Gastrocnemius medialis (tissue), 4 donors: ENCODE data around the gene DCAF11. TPM values are rescaled to one million over a fixed set of nuclear protein-coding genes. Genes with fewer than 3 reads are reported as not detected.
A peak's percentile ranks its signal among the peaks of the same experiment; 100 is the strongest.

Experiments used
- ATAC-seq, 2 donors: fragments of 150-250 bp; one replicate each; pipeline ENCODE4 v1.9.1; 2016
- DNase-seq, 2 donors: peaks; one replicate each; pipeline ENCODE4 v3.0.0-alpha.2; 2019
- H3K27ac ChIP-seq, 4 donors: fragments of 200-600 bp; sonication (generic); 1 replicate in 1 of 4; 2 replicates in 3 of 4; pipeline ENCODE4 v1.5.1; 2016 to 2018; ENCODE audit warnings: mild to moderate bottlenecking in 2 of 4, moderate library complexity in 1 of 4
- H3K27me3 ChIP-seq, 3 donors: fragments of 200-600 bp; sonication (generic) in 2 of 3; 1 replicate in 1 of 3; 2 replicates in 2 of 3; pipeline versions ENCODE4 v1.5.1 to v1.6.0; 2016 to 2019; ENCODE audit warnings: mild to moderate bottlenecking in 1 of 3, moderate library complexity in 1 of 3
- H3K36me3 ChIP-seq, 2 donors: fragments of 200-600 bp; sonication (generic) in 1 of 2; one replicate each; pipeline ENCODE4 v1.5.1; 2017 to 2018
- H3K4me1 ChIP-seq, 2 donors: fragments of 200-600 bp; sonication (generic) in 1 of 2; one replicate each; pipeline ENCODE4 v1.5.1; 2016 to 2017; ENCODE audit warnings: mild to moderate bottlenecking in 2 of 2
- H3K4me3 ChIP-seq, 4 donors: fragments of 200-600 bp; sonication (generic) in 3 of 4; 1 replicate in 1 of 4; 2 replicates in 3 of 4; pipeline ENCODE4 v1.5.1; 2016 to 2019; ENCODE audit warnings: mild to moderate bottlenecking in 2 of 4
- H3K9me3 ChIP-seq, 3 donors: fragments of 200-600 bp; sonication (generic) in 2 of 3; 1 replicate in 1 of 3; 2 replicates in 2 of 3; pipeline ENCODE4 v1.5.1; 2016 to 2019
- POLR2A ChIP-seq, 2 donors: fragments of 450-650 bp; IDR thresholded peaks; one replicate each; pipeline ENCODE4 v1.6.1; 2017; ENCODE audit warnings: antibody characterized with exemption in 2 of 2, mild to moderate bottlenecking in 2 of 2, moderate library complexity in 2 of 2
- in situ Hi-C, 4 donors: fragments of 200-750 bp; cut with MboI; loops; one replicate each; pipeline versions ENCODE4 v1.15.0 to v1.8.0; 2017; ENCODE audit warnings: low sequenced_read_pairs in 4 of 4
- intact Hi-C: fragments of 100-400 bp; cut with DNase I; formaldehyde crosslinking; loops from one replicate; pipeline ENCODE4 v1.15.1; 2023; ENCODE audit warnings: low total_unique reads
- total RNA-seq, 4 donors: library from RNA; depleted of rRNA; stranded (reverse); fragments of >200 nt; gene quantifications; one replicate each; pipeline versions ENCODE4 v1.1.0 to v1.2.3, GENCODE V29; 2016
- TF ChIP-seq, protein P1 (sequence below), 5 experiments: fragments of 450-650 bp in 3 of 5; fragments of 200-600 bp in 2 of 5; sonication (generic) in 2 of 5; IDR thresholded peaks in 4 of 5; conservative IDR thresholded peaks in 1 of 5; 1 replicate in 4 of 5; 2 replicates in 1 of 5; pipeline ENCODE4 v1.5.1; 2016 to 2019; ENCODE audit warnings: antibody characterized with exemption in 5 of 5, mild to moderate bottlenecking in 3 of 5, moderate library complexity in 3 of 5

DCAF11 gene
- total RNA-seq, 4 donors from 2014 or later: 52.4 to 113 (median 88.7) TPM

DNA sequence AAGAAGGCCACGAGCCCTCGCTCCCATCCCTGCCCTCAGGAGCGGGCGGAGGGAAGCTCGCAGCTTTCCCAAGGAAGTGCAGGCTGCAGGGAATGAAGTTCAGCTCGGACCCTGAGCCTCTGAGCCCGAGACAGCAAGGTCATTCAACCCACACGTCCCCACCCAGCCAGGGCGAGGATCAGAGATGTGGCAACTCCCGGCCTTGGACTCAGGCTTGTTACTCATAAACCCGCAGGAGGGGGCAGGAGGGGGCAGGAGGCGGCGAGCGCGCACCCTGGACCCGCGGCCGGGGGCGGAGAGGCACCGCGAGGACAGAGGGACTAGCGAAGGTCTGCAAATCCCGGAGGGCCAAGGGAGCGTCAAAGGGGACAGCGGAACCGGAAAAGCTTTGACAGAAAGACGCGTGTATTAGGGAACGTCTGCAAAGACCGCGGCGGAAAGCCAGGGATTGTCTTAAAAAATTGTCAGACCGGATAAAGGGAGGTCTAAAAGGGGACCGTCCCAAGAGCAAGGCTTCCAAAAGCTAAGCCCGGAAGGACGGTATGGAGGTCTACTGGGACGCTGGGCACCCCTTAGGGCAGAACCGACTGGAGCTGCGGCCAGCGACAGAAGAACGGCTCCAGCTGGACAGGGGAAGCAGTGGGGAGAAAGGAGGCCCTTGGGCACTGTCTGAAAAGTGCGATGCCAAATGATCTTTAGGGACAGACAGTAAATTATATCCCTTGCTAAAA, 611 bp upstream of the DCAF11 start:
- ATAC-seq: peak; percentile 57 to 58
- no peaks in the 10 kb centered on the region for H3K9me3 ChIP-seq
- intact Hi-C loops (loop anchor here (1.0 to 2.0 kb wide), 5 partner anchors 17 to 328 kb away; partner anchors contain the start of genes IRF9, PCK2, RNF31 and SDR39U1), in situ Hi-C loops (no loop called here)
- peak overlapping the region; percentile 74 to 80 (median 78) for H3K4me3 ChIP-seq
- peak overlapping the region; percentile 92 to 99 (median 98) for H3K27ac ChIP-seq
- H3K4me1 ChIP-seq: peaks cover 18 to 21% of the 10 kb centered on the region in 2 donors
- DNase-seq: peak; percentile 81 to 91
- TF ChIP-seq, protein P1, sequence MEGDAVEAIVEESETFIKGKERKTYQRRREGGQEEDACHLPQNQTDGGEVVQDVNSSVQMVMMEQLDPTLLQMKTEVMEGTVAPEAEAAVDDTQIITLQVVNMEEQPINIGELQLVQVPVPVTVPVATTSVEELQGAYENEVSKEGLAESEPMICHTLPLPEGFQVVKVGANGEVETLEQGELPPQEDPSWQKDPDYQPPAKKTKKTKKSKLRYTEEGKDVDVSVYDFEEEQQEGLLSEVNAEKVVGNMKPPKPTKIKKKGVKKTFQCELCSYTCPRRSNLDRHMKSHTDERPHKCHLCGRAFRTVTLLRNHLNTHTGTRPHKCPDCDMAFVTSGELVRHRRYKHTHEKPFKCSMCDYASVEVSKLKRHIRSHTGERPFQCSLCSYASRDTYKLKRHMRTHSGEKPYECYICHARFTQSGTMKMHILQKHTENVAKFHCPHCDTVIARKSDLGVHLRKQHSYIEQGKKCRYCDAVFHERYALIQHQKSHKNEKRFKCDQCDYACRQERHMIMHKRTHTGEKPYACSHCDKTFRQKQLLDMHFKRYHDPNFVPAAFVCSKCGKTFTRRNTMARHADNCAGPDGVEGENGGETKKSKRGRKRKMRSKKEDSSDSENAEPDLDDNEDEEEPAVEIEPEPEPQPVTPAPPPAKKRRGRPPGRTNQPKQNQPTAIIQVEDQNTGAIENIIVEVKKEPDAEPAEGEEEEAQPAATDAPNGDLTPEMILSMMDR (IDR thresholded peaks at IDR 0.05 in 4 of 5, conservative IDR thresholded peaks at IDR 0.05 in 1 of 5): no peak
- peak; percentile 74 to 82 for TF ChIP-seq POLR2A (IDR thresholded peaks at IDR 0.05)
- H3K36me3 ChIP-seq: peaks cover 0 to 18% of the 10 kb centered on the region in 2 donors
- no peaks in the 10 kb centered on the region for H3K27me3 ChIP-seq

DNA sequence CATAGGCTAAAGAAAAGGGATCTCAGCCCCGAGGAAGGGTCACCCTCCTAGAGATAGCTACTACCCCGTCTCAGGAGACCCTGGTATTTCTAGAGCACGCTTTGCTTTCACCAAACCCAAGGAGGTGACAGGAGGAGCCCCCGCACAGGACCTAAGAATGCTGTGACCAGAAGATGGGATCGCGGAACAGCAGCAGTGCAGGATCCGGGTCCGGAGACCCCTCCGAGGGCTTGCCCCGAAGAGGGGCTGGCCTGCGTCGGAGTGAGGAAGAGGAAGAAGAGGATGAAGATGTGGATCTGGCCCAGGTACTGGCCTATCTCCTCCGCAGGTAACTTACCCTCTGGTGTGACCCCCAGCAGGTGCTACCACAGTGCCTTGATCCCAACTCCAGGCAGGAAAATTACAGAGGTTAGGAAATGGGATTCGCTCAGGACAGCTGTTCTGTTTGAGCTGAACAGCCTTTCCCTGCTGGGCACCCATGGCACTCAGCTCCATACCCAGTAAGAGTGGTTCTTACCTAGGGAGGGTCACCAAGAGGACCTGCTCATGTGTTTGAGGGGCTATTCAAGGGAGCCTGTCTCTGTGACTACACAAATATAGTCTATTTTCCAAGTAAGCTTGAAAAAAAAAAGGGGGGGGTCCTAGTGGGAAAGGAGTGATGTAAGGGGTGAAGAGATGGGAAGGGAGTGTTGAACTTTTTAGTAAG, 998 bp downstream of the DCAF11 start:
- Histone ChIP-seq H3K27ac (peak overlapping the region; percentile 92 to 99 (median 98)), H3K4me3 (peak overlapping the region; percentile 74 to 93 (median 78)), H3K27me3 (no peaks in the 10 kb centered on the region), H3K36me3 (peaks cover 2 to 34% of the 10 kb centered on the region in 2 donors), H3K4me1 (peaks cover 16 to 19% of the 10 kb centered on the region in 2 donors), H3K9me3 (no peaks in the 10 kb centered on the region)
- DNase-seq (no peak), ATAC-seq (no peak)
- intact Hi-C loops (loop anchor here (1.0 to 2.0 kb wide), 3 partner anchors 21 to 814 kb away; partner anchors contain the start of genes IRF9 and PCK2), in situ Hi-C loops (no loop called here)
- no peak for TF ChIP-seq POLR2A (IDR thresholded peaks at IDR 0.05)
- TF ChIP-seq, protein P1 (IDR thresholded peaks at IDR 0.05 in 4 of 5, conservative IDR thresholded peaks at IDR 0.05 in 1 of 5): no peak

DNA sequence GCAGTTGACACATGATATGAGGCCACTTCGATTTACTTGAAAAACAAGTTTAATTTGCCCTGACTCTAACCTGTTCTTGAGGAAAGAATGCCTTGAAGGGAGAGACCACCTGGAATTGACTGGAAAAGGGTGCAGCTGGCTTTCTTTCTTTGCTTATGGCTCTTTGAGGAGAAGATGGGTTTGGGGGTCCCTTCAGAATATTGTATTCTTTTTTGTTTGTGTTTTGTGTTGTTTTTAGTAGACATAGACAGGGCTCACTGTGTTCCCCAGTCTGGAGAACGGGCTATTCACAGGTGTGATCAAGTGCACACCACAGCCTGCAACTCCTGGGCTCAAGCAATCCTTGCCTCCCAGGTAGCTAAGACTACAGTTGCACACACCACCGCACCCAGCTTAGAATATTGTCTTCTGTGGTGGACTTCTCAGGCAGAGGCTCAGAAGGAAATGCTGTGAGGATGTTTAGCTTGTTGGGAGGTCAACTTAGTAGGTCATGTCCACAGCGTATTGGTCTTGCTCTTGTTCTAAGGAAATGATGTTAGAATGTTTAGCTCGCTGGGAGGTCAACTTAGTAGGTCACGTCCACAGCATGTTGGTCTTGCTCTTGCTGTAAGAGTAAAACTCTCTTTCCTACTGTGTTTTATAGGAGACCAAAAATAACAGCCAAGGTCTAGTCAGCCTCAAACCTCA, 1.7 kb downstream of the DCAF11 start:
- no peaks in the 10 kb centered on the region for H3K27me3 ChIP-seq
- H3K4me1 ChIP-seq: peaks cover 16 to 19% of the 10 kb centered on the region in 2 donors
- H3K9me3 ChIP-seq: no peaks in the 10 kb centered on the region
- H3K36me3 ChIP-seq: peaks cover 2 to 41% of the 10 kb centered on the region in 2 donors
- H3K27ac ChIP-seq: peak overlapping the region; percentile 92 to 99 (median 98)
- ATAC-seq (no peak), DNase-seq (no peak)
- peak overlapping the region in 3 of 4 donors; percentile 74 to 79 (median 76) for H3K4me3 ChIP-seq
- TF ChIP-seq POLR2A (IDR thresholded peaks at IDR 0.05): no peak
- TF ChIP-seq, protein P1 (IDR thresholded peaks at IDR 0.05 in 4 of 5, conservative IDR thresholded peaks at IDR 0.05 in 1 of 5): no peak
- intact Hi-C loops: no loop called here
- in situ Hi-C loops: no loop called here

DNA sequence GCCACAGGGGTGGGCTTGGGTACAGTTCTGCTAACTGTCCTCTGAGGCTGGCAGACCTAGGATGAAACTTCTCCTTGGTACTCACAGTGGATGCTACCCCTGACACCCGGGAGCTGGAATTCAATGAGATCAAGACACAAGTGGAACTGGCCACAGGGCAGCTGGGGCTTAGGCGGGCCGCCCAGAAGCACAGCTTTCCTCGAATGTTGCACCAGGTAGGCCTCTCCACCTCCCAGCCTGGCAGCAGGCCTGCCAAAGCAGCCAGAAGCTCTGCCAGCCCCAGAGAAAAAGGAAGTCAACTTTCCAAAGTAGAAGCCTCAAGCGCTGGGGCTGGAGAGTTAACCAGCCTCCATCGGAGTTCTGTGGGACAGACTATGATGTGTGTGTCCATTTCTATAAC, 2.6 kb downstream of the DCAF11 start:
- intact Hi-C loops: no loop called here
- ATAC-seq: no peak
- Histone ChIP-seq H3K27ac (peak overlapping the region in 1 of 4 donors; percentile 99), H3K27me3 (no peaks in the 10 kb centered on the region), H3K9me3 (no peaks in the 10 kb centered on the region), H3K4me1 (peaks cover 16 to 19% of the 10 kb centered on the region in 2 donors), H3K36me3 (peaks cover 2 to 50% of the 10 kb centered on the region in 2 donors), H3K4me3 (no peak overlapping the region)
- in situ Hi-C loops: no loop called here
- no peak for DNase-seq
- TF ChIP-seq, protein P1 (IDR thresholded peaks at IDR 0.05 in 4 of 5, conservative IDR thresholded peaks at IDR 0.05 in 1 of 5): no peak
- TF ChIP-seq POLR2A (IDR thresholded peaks at IDR 0.05): no peak
